NCI-H526 (cell line): Measurements from ENCODE around the gene ADTRP.
A peak's percentile ranks its signal among the peaks of the same experiment; 100 is the strongest.

Experiments
- DNase-seq, 2 experiments: peaks; one replicate each; lab custom pipeline; 2025; lab: John Stamatoyannopoulos, UW

Gene ADTRP

GRCh38 chr6:11755725-11756124, 22.9 kb downstream of the ADTRP start:
- no peak for DNase-seq

GRCh38 chr6:11754625-11755271, 23.9 kb downstream of the ADTRP start:
- DNase-seq = no peak

- DNase-seq = no peak
Observed at GRCh38 chr6:11753798-11754197, 24.8 kb downstream of the ADTRP start.

- DNase-seq = no peak
Observed at GRCh38 chr6:11752360-11752759, 26.2 kb downstream of the ADTRP start.

- DNase-seq = no peak
Observed at GRCh38 chr6:11750682-11751081, 27.9 kb downstream of the ADTRP start.

GRCh38 chr6:11748591-11749210, 29.9 kb downstream of the ADTRP start:
- no peak for DNase-seq

- no peak for DNase-seq
Observed at GRCh38 chr6:11747021-11747420, 31.6 kb downstream of the ADTRP start.

- DNase-seq = no peak
Observed at GRCh38 chr6:11744753-11745152, 33.9 kb downstream of the ADTRP start.

- no peak for DNase-seq
Observed at GRCh38 chr6:11744101-11744500, 34.5 kb downstream of the ADTRP start.

GRCh38 chr6:11740875-11741274, 37.7 kb downstream of the ADTRP start:
- DNase-seq = no peak

- no peak for DNase-seq
Observed at GRCh38 chr6:11738661-11739375, 39.8 kb downstream of the ADTRP start.

- no peak for DNase-seq
Observed at GRCh38 chr6:11738234-11738633, 40.4 kb downstream of the ADTRP start.

- no peak for DNase-seq
Observed at GRCh38 chr6:11736601-11737000, 42.0 kb downstream of the ADTRP start.

GRCh38 chr6:11734861-11735613, 43.6 kb downstream of the ADTRP start:
- DNase-seq = peak; percentile 50 to 66

GRCh38 chr6:11732036-11732631, 46.5 kb downstream of the ADTRP start:
- DNase-seq = no peak

GRCh38 chr6:11731423-11731822, 47.2 kb downstream of the ADTRP start:
- no peak for DNase-seq

- no peak for DNase-seq
Observed at GRCh38 chr6:11730641-11731040, 48.0 kb downstream of the ADTRP start.

- no peak for DNase-seq
Observed at GRCh38 chr6:11729076-11729475, 49.5 kb downstream of the ADTRP start.

- no peak for DNase-seq
Observed at GRCh38 chr6:11727998-11728961, 50.3 kb downstream of the ADTRP start.

- no peak for DNase-seq
Observed at GRCh38 chr6:11727346-11727997, 51.1 kb downstream of the ADTRP start.
